Measurements from ENCODE around the gene SAG. TPM values are rescaled to one million over a fixed set of nuclear protein-coding genes. Genes with fewer than 3 reads are reported as not detected.

The SAG gene
- total RNA-seq, 1 donor = not detected

DNA sequence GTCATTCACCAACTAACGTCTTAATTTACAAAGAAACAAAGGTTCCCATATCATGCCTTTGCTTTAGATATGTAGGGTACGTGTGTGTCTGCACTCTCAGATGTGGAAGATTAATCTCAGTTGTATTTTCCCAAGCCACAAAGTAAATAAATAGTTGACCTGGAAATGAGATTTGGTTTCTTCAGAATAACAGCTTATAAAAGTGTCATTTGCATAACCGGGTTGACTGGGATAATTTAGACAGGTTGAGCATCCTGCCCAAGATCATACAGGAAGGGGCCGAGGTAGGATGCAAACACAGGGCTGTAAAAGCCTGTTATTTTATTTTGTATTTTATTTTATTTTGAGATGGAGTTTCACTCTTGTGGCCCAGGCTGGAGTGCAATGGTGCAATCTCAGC lies 36.7 kb upstream of the SAG start:
- TF ChIP-seq CTCF (IDR thresholded peaks at IDR 0.05; ENCODE audit: insufficient read depth, low read depth, low read length) = no peak
- H3K4me3 ChIP-seq (ENCODE audit: low read depth, low read length) = no peak overlapping the region
- DNase-seq (ENCODE audit: low read depth) = no peak

DNA sequence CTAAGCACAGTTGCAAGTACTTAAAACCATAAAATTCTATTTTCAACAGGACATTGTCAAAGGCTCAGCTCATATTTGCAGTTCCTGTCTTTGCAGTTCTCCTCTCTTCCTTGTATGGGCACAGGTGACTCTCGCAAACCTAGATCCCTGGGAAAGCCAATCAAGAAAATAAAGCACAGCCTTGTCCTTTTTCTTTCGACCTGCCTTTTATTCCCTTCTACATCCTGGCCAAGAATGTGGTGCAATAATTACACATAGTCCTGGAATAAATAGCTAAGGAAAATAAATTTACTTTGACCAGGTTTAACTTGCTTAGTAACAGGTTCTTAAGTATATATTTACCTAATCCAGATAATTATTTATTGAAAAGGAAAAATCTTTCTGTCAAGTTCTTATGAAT lies 35.9 kb upstream of the SAG start:
- DNase-seq (ENCODE audit: low read depth) = no peak
- TF ChIP-seq CTCF (IDR thresholded peaks at IDR 0.05; ENCODE audit: insufficient read depth, low read depth, low read length) = no peak
- no peak overlapping the region for H3K4me3 ChIP-seq (ENCODE audit: low read depth, low read length)

DNA sequence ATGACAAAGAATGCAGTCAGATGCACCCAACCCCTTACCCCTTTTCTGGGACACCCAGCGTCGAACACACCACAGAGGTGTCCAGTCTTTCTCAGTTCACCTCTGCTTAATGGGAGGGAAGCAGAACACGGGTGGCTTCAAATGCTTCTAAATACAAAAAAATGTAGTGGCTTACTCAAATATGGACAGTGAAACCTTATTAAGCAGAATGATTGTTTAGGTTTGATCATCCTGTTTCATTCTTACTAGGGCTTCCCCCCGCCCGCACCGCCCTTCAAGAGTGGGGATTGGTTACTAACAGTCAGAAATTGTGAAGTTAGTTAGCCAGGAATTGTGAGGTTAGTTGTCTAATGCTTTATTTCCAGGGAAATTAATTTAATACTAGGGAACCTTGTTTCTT lies 34.5 kb upstream of the SAG start:
- H3K4me3 ChIP-seq (ENCODE audit: low read depth, low read length) = no peak overlapping the region
- no peak for TF ChIP-seq CTCF (IDR thresholded peaks at IDR 0.05; ENCODE audit: insufficient read depth, low read depth, low read length)

GRCh38 chr2:233275223-233275622 lies 32.4 kb upstream of the SAG start:
- no peak for DNase-seq (ENCODE audit: low read depth)
- TF ChIP-seq CTCF (IDR thresholded peaks at IDR 0.05; ENCODE audit: insufficient read depth, low read depth, low read length) = no peak
- H3K4me3 ChIP-seq (ENCODE audit: low read depth, low read length) = no peak overlapping the region

More for the DNA sequence above, 34.5 kb upstream of the SAG start:
- no peak for DNase-seq (ENCODE audit: low read depth)

DNA sequence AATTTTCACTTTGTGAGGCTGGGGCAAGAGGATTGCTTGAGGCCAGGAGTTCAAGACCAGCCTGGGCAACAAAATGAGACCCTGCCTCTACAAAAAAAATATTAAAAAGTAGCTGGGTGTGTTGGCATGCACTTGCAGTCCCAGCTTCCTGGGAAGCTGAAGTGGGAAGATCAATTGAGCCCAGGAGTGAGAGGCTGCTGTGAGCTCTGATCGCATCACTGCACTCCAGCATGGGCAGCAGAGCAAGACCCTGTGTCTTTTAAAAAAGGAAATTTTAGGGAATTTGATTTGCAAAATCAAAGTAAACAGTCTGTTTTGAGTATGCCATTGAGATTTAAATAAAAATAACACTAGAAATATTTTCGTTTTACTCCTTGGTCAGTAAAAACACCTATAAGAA lies 28.7 kb upstream of the SAG start:
- no peak for TF ChIP-seq CTCF (IDR thresholded peaks at IDR 0.05; ENCODE audit: insufficient read depth, low read depth, low read length)
- no peak overlapping the region for H3K4me3 ChIP-seq (ENCODE audit: low read depth, low read length)
- no peak for DNase-seq (ENCODE audit: low read depth)

- H3K4me3 ChIP-seq (ENCODE audit: low read depth, low read length) = no peak overlapping the region
- DNase-seq (ENCODE audit: low read depth) = no peak
- TF ChIP-seq CTCF (IDR thresholded peaks at IDR 0.05; ENCODE audit: insufficient read depth, low read depth, low read length) = no peak
Measured at GRCh38 chr2:233280114-233280693, 27.4 kb upstream of the SAG start.

DNA sequence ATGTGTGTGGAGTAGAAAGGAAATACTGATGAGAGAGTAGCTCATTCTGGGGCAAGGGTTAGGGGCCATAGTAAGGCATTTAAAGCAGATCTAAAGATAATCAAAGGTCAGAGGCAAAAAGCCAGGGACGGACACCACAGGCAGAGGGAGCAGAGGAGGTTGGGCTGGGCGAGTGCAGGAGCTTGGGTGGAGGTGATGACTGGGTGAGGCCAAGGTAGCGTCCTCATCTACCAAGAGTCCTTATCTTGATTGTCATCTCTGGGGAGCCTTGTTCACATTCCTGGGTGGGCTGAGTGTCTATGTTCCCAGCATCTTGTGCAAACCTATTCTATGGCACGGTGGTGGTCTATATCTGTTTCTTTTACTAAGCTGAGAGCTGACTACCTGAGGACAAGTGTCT lies 26.1 kb upstream of the SAG start:
- no peak for TF ChIP-seq CTCF (IDR thresholded peaks at IDR 0.05; ENCODE audit: insufficient read depth, low read depth, low read length)
- no peak overlapping the region for H3K4me3 ChIP-seq (ENCODE audit: low read depth, low read length)
- DNase-seq (ENCODE audit: low read depth) = no peak
